ENCODE data around the gene NXPE1. TPM values are rescaled to one million over a fixed set of nuclear protein-coding genes. Genes with fewer than 3 reads are reported as not detected.

The NXPE1 gene
- total and polyA plus RNA-seq, 3 experiments from 2014 or later: not detected

DNA sequence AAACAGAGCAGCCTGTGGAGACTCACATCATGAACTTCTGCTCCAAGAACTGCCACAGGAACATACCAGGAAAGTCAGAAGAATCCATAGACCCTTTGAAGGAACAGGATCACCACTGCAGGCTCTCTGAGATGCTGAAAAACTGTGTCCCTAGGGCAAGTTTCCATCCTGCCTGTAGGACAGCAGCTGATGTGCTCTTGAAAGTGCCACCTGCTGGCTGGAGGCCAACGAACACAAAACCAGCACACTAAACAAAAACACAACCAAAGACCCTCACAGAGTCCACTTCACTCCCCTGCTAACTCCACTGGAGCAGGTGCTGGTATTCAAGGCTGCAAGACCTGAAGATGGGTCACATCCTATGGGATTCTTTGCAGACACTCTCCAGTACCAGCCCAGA lies 12.0 kb upstream of the NXPE1 start:
- Histone ChIP-seq H3K9me3 (ENCODE audit: low read length) (no peaks in the 10 kb centered on the region), H3K4me1 (ENCODE audit: insufficient read depth, low read length) (no peaks in the 10 kb centered on the region), H3K27ac (ENCODE audit: low read depth, low read length) (no peak overlapping the region), H3K36me3 (ENCODE audit: insufficient read depth, low read length) (no peaks in the 10 kb centered on the region), H3K27me3 (ENCODE audit: insufficient read depth, low read length, poor library complexity, severe bottlenecking) (no peaks in the 10 kb centered on the region), H3K4me3 (ENCODE audit: low read length) (no peak overlapping the region)
- no peaks in the 10 kb centered on the region for H3K36me3 Mint-ChIP-seq
- H3K9me3 Mint-ChIP-seq: peaks cover 3 to 20% (median 4%) of the 10 kb centered on the region in 5 donors
- DNase-seq: no peak
- ChIA-PET CTCF (no interaction called here), POLR2A (no interaction called here)
- H3K27ac Mint-ChIP-seq: no peak overlapping the region
- H3K27me3 Mint-ChIP-seq: peaks cover 1 to 25% of the 10 kb centered on the region in 2 donors
- H3K4me3 Mint-ChIP-seq: no peak overlapping the region
- no peaks in the 10 kb centered on the region for H3K4me1 Mint-ChIP-seq

DNA sequence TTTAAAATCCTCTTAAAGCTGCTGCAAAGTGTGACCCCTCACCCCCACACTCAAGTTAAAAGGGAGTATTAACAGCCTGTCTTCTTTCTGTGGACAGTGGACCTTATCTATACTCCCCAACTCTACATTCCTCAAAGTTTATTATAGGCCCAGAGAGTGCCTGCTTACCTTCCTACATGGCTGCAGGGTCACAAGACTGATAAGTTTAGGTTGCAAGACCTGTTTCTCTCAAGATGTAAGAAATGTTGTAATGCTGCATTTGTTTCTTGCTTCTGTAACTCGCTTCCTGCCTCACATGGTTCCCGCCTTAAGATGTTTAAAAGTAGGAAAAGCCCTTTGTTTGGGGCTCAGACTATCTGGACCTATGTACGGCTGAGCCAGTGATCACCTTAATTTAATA lies 10.1 kb upstream of the NXPE1 start:
- H3K9me3 ChIP-seq (ENCODE audit: low read length): no peaks in the 10 kb centered on the region
- no peak for DNase-seq
- ChIA-PET POLR2A (no interaction called here), CTCF (no interaction called here)
- H3K4me3 ChIP-seq (ENCODE audit: low read length): no peak overlapping the region
- H3K9me3 Mint-ChIP-seq: peaks cover 0 to 13% (median 3%) of the 10 kb centered on the region in 5 donors
- H3K4me1 Mint-ChIP-seq: no peaks in the 10 kb centered on the region
- H3K4me1 ChIP-seq (ENCODE audit: insufficient read depth, low read length): no peaks in the 10 kb centered on the region
- peaks cover 1 to 25% of the 10 kb centered on the region in 2 donors for H3K27me3 Mint-ChIP-seq
- no peaks in the 10 kb centered on the region for H3K27me3 ChIP-seq (ENCODE audit: insufficient read depth, low read length, poor library complexity, severe bottlenecking)
- H3K27ac ChIP-seq (ENCODE audit: low read depth, low read length): no peak overlapping the region
- H3K36me3 Mint-ChIP-seq: no peaks in the 10 kb centered on the region
- no peaks in the 10 kb centered on the region for H3K36me3 ChIP-seq (ENCODE audit: insufficient read depth, low read length)
- H3K27ac Mint-ChIP-seq: no peak overlapping the region
- no peak overlapping the region for H3K4me3 Mint-ChIP-seq

DNA sequence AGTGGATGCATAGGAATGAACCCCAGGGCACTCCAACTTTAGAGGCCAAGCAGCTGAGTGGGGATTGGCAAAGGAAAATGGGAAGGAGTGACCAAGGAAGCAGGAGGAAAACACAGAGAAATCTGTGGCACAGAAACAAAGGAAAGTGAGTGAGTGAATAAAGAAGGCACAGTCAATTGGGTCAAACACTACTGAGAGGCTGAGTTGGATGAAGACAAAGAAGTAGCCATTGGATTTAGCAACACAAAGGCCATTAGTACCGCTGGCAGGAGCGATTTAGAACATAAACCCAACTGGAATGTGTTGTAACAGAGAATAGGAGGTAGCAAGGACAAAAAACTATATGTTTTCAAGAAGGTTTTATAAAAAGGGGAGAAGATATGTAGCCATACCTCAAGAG lies 6.6 kb upstream of the NXPE1 start:
- H3K4me3 Mint-ChIP-seq: no peak overlapping the region
- Histone ChIP-seq H3K4me1 (ENCODE audit: insufficient read depth, low read length) (no peaks in the 10 kb centered on the region), H3K9me3 (ENCODE audit: low read length) (no peaks in the 10 kb centered on the region), H3K4me3 (ENCODE audit: low read length) (no peak overlapping the region), H3K27me3 (ENCODE audit: insufficient read depth, low read length, poor library complexity, severe bottlenecking) (no peaks in the 10 kb centered on the region), H3K36me3 (ENCODE audit: insufficient read depth, low read length) (no peaks in the 10 kb centered on the region), H3K27ac (ENCODE audit: low read depth, low read length) (no peak overlapping the region)
- POLR2A ChIA-PET: no interaction called here
- no peaks in the 10 kb centered on the region for H3K9me3 Mint-ChIP-seq
- H3K4me1 Mint-ChIP-seq: no peaks in the 10 kb centered on the region
- peaks cover 6 to 38% of the 10 kb centered on the region in 2 donors for H3K27me3 Mint-ChIP-seq
- DNase-seq: no peak
- CTCF ChIA-PET: no interaction called here
- H3K36me3 Mint-ChIP-seq: no peaks in the 10 kb centered on the region
- no peak overlapping the region for H3K27ac Mint-ChIP-seq

DNA sequence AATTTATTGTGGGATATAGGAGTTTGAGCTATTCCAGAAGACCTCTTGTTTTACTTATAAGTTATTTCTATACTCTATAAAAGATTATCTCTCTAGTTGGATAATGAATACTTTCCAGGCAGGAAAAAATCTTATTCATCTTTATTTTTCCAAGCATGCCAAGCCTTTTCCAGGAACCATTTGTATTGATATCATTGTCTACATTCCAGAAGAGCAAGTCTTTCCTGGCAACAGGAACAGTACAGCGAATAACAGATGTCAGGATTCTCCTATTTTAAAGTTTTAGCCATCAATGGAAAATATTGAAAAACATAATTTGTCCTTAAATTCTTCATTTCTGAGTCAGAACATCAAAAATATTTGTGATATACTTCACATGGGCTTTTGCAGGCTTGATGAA lies 5.2 kb upstream of the NXPE1 start:
- Histone ChIP-seq H3K27ac (ENCODE audit: low read depth, low read length) (no peak overlapping the region), H3K9me3 (ENCODE audit: low read length) (no peaks in the 10 kb centered on the region), H3K27me3 (ENCODE audit: insufficient read depth, low read length, poor library complexity, severe bottlenecking) (no peaks in the 10 kb centered on the region), H3K36me3 (ENCODE audit: insufficient read depth, low read length) (no peaks in the 10 kb centered on the region), H3K4me1 (ENCODE audit: insufficient read depth, low read length) (no peaks in the 10 kb centered on the region), H3K4me3 (ENCODE audit: low read length) (no peak overlapping the region)
- no peaks in the 10 kb centered on the region for H3K36me3 Mint-ChIP-seq
- CTCF ChIA-PET: no interaction called here
- no peaks in the 10 kb centered on the region for H3K4me1 Mint-ChIP-seq
- no peaks in the 10 kb centered on the region for H3K9me3 Mint-ChIP-seq
- H3K27me3 Mint-ChIP-seq: peaks cover 6 to 36% of the 10 kb centered on the region in 2 donors
- POLR2A ChIA-PET: no interaction called here
- H3K27ac Mint-ChIP-seq: no peak overlapping the region
- DNase-seq: no peak
- H3K4me3 Mint-ChIP-seq: no peak overlapping the region

DNA sequence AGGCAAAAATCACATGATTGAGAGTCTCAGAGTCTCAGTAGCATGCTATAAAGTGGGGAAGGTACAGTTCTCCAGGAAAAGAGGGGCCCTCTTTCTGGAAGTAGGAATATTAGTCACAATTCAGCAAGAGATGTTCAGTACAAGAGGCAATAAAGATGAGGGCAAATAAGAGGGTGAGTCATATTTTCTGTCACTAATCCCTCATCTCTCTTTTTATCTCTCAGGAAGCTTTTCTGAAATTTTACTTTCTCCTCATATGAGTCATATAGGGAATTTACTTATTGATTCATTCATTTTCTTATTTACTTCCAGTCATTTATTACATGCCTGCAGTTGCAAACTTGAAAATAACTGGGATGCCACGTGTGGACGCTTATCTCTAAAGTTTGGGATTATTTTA lies 3.4 kb upstream of the NXPE1 start:
- Histone ChIP-seq H3K27me3 (ENCODE audit: insufficient read depth, low read length, poor library complexity, severe bottlenecking) (no peaks in the 10 kb centered on the region), H3K4me1 (ENCODE audit: insufficient read depth, low read length) (no peaks in the 10 kb centered on the region), H3K4me3 (ENCODE audit: low read length) (no peak overlapping the region), H3K27ac (ENCODE audit: low read depth, low read length) (no peak overlapping the region), H3K9me3 (ENCODE audit: low read length) (no peaks in the 10 kb centered on the region), H3K36me3 (ENCODE audit: insufficient read depth, low read length) (no peaks in the 10 kb centered on the region)
- no peak overlapping the region for H3K4me3 Mint-ChIP-seq
- CTCF ChIA-PET: no interaction called here
- peaks cover 7 to 30% of the 10 kb centered on the region in 2 donors for H3K27me3 Mint-ChIP-seq
- POLR2A ChIA-PET: no interaction called here
- H3K27ac Mint-ChIP-seq: no peak overlapping the region
- no peaks in the 10 kb centered on the region for H3K9me3 Mint-ChIP-seq
- H3K36me3 Mint-ChIP-seq: no peaks in the 10 kb centered on the region
- no peak for DNase-seq
- no peaks in the 10 kb centered on the region for H3K4me1 Mint-ChIP-seq

DNA sequence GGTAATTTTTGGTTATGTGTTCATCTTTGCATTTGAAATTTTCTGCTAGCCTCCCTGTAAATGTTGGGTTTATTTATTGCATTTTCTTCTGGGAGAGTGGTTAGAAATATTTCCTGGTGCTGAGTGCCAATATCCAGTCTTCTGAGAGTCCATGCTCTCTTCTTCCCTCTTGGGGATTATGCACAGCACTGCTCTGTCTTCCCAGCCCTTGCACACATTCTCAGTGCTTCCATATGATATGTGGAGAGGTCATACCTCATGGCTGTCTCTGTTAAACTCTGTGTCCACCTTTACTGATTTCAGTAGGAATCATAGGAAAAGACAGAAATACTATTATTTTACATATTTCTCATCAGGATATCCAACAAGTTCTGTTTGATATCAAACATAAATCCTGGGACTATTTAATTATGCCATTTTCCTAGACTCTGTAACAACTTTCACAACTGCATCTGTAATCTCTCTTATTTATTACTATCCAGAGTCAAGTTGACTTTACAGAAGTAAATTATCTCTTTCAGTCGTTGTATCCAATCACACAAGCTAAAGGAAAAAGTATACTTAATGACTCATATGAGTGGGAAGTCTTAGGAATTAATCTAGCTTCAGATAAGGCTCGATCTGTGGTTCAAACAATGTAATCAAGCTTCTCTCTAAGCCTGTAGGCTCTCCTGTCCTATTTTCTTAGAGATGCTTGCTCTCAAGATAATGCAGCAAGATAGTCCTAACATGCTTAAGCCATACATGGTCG lies 2.7 kb upstream of the NXPE1 start:
- no peak overlapping the region for H3K4me3 ChIP-seq (ENCODE audit: low read length)
- no peaks in the 10 kb centered on the region for H3K36me3 ChIP-seq (ENCODE audit: insufficient read depth, low read length)
- no peaks in the 10 kb centered on the region for H3K9me3 Mint-ChIP-seq
- H3K9me3 ChIP-seq (ENCODE audit: low read length): no peaks in the 10 kb centered on the region
- POLR2A ChIA-PET: no interaction called here
- no peak overlapping the region for H3K4me3 Mint-ChIP-seq
- CTCF ChIA-PET: no interaction called here
- H3K27me3 Mint-ChIP-seq: peaks cover 9 to 26% of the 10 kb centered on the region in 2 donors
- no peak overlapping the region for H3K27ac ChIP-seq (ENCODE audit: low read depth, low read length)
- H3K4me1 Mint-ChIP-seq: no peaks in the 10 kb centered on the region
- H3K4me1 ChIP-seq (ENCODE audit: insufficient read depth, low read length): no peaks in the 10 kb centered on the region
- no peak for DNase-seq
- no peaks in the 10 kb centered on the region for H3K27me3 ChIP-seq (ENCODE audit: insufficient read depth, low read length, poor library complexity, severe bottlenecking)
- no peak overlapping the region for H3K27ac Mint-ChIP-seq
- no peaks in the 10 kb centered on the region for H3K36me3 Mint-ChIP-seq

DNA sequence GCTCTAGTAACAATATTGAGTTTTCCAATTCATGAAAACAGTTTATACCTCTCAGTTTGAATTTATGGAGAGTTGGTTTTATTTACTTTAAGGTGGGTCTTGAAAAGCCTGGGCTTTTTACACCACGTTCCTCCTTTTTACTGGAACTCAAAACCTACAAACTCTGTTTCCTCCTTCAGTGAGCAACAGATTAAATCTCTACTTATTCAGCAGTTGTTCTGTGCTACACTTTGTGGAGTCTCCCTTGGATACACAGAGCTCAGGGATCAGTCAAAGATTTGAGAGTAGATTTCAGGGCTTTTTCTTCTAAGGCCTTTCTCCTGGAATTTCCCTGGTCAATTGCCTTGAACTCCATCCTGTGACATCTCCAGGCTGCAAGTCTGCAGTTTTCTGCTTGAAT lies 3.5 kb downstream of the NXPE1 start:
- no peaks in the 10 kb centered on the region for H3K4me1 Mint-ChIP-seq
- Histone ChIP-seq H3K27me3 (ENCODE audit: insufficient read depth, low read length, poor library complexity, severe bottlenecking) (no peaks in the 10 kb centered on the region), H3K27ac (ENCODE audit: low read depth, low read length) (no peak overlapping the region), H3K4me3 (ENCODE audit: low read length) (no peak overlapping the region), H3K9me3 (ENCODE audit: low read length) (no peaks in the 10 kb centered on the region), H3K4me1 (ENCODE audit: insufficient read depth, low read length) (no peaks in the 10 kb centered on the region), H3K36me3 (ENCODE audit: insufficient read depth, low read length) (no peaks in the 10 kb centered on the region)
- H3K27me3 Mint-ChIP-seq: peaks cover 5 to 6% of the 10 kb centered on the region in 2 donors
- no peaks in the 10 kb centered on the region for H3K36me3 Mint-ChIP-seq
- DNase-seq: no peak
- H3K9me3 Mint-ChIP-seq: no peaks in the 10 kb centered on the region
- no peak overlapping the region for H3K4me3 Mint-ChIP-seq
- POLR2A ChIA-PET: no interaction called here
- H3K27ac Mint-ChIP-seq: no peak overlapping the region
- CTCF ChIA-PET: no interaction called here

DNA sequence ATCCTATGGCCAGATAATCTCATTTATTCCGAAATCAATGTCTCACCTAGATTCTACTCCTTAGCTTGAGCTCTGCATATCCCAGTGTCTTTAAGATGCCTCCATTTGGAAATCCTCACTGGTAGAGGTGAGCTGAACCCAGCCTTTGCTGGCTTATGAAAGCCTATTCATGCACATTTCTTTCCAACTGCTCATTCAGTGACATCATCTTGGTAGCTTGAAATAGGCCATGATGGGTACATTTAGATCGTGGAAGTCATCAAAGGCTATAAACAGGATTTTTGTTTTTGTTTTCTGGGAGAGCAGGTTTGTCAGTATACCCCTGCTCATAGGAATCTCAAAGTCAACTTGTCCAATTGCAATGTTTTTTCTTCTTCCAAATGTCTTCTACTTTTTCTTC lies 6.0 kb downstream of the NXPE1 start:
- POLR2A ChIA-PET: no interaction called here
- Histone ChIP-seq H3K36me3 (ENCODE audit: insufficient read depth, low read length) (no peaks in the 10 kb centered on the region), H3K4me3 (ENCODE audit: low read length) (no peak overlapping the region), H3K27me3 (ENCODE audit: insufficient read depth, low read length, poor library complexity, severe bottlenecking) (no peaks in the 10 kb centered on the region), H3K9me3 (ENCODE audit: low read length) (no peaks in the 10 kb centered on the region), H3K4me1 (ENCODE audit: insufficient read depth, low read length) (no peaks in the 10 kb centered on the region), H3K27ac (ENCODE audit: low read depth, low read length) (no peak overlapping the region)
- CTCF ChIA-PET: no interaction called here
- H3K9me3 Mint-ChIP-seq: no peaks in the 10 kb centered on the region
- no peak overlapping the region for H3K4me3 Mint-ChIP-seq
- H3K36me3 Mint-ChIP-seq: no peaks in the 10 kb centered on the region
- no peak overlapping the region for H3K27ac Mint-ChIP-seq
- H3K27me3 Mint-ChIP-seq: peaks cover 0 to 7% of the 10 kb centered on the region in 2 donors
- H3K4me1 Mint-ChIP-seq: no peaks in the 10 kb centered on the region
- no peak for DNase-seq

DNA sequence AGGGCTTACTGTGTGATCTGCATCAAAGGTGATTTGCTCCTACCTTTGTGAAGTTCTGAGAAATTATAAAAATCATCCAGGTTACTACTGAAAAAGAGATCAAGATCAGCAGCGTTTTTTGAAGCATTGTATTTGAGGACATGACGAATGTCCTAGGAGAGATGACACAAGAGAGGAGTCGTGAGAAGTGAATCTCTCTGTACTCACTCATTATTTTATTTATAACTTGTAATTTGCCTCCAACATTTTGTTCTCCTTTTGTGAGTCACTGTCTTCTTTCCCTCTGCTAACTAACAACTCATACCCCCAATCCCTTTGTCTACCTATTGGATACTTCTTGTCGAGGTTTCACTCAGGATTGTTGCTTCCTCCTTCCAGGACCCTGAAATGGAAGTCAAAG lies 8.6 kb downstream of the NXPE1 start:
- Mint-ChIP-seq H3K4me1 (no peaks in the 10 kb centered on the region), H3K27ac (no peak overlapping the region), H3K36me3 (no peaks in the 10 kb centered on the region), H3K27me3 (peaks cover 3 to 6% of the 10 kb centered on the region in 2 donors), H3K9me3 (no peaks in the 10 kb centered on the region), H3K4me3 (no peak overlapping the region)
- Histone ChIP-seq H3K4me3 (ENCODE audit: low read length) (no peak overlapping the region), H3K27ac (ENCODE audit: low read depth, low read length) (no peak overlapping the region), H3K9me3 (ENCODE audit: low read length) (no peaks in the 10 kb centered on the region), H3K36me3 (ENCODE audit: insufficient read depth, low read length) (no peaks in the 10 kb centered on the region), H3K27me3 (ENCODE audit: insufficient read depth, low read length, poor library complexity, severe bottlenecking) (no peaks in the 10 kb centered on the region), H3K4me1 (ENCODE audit: insufficient read depth, low read length) (no peaks in the 10 kb centered on the region)
- ChIA-PET POLR2A (no interaction called here), CTCF (no interaction called here)
- no peak for DNase-seq

Measured in CD8-positive, alpha-beta memory T cell (primary cell).